GM23338 (cell line): ENCODE measurements around the gene SCGB3A1. TPM values are rescaled to one million over a fixed set of nuclear protein-coding genes. Genes with fewer than 3 reads are reported as not detected.

Experiments used
- ATAC-seq: fragments of 200-7000 bp; cut with Tn5 transposase; 3 replicates; pipeline ENCODE4 v1.9.1; 2020
- DNase-seq: peaks from one replicate; pipeline ENCODE4 v3.0.0-alpha.2; 2015; ENCODE audit warnings: low spot score
- H2AFZ ChIP-seq: fragments of 200-600 bp; sonication (generic); 2 replicates; pipeline ENCODE4 v1.8.0; 2016; ENCODE audit warnings: antibody characterized with exemption, mild to moderate bottlenecking, moderate library complexity
- H3F3A ChIP-seq: fragments of 200-600 bp; sonication (generic); replicated peaks from 2 replicates; pipeline ENCODE4 v1.8.0; 2017; ENCODE audit warnings: antibody characterized with exemption, mixed run types, low read depth
- H3K27ac ChIP-seq: fragments of 200-600 bp; sonication (generic); 2 replicates; pipeline ENCODE4 v1.6.1; 2016; ENCODE audit warnings: low read depth
- H3K27me3 ChIP-seq: fragments of 200-600 bp; sonication (generic); 2 replicates; pipeline ENCODE4 v1.8.0; 2016; ENCODE audit warnings: mild to moderate bottlenecking, mixed run types, moderate library complexity; ENCODE audit not compliant: insufficient read depth
- H3K36me3 ChIP-seq: fragments of 200-600 bp; sonication (generic); 2 replicates; pipeline ENCODE4 v1.8.0; 2016; ENCODE audit warnings: mild to moderate bottlenecking; ENCODE audit not compliant: insufficient read depth
- H3K4me1 ChIP-seq: fragments of 200-600 bp; sonication (generic); 2 replicates; pipeline ENCODE4 v1.8.0; 2016; ENCODE audit warnings: mild to moderate bottlenecking, moderate library complexity; ENCODE audit not compliant: insufficient read depth
- H3K4me2 ChIP-seq: fragments of 200-600 bp; sonication (generic); 2 replicates; pipeline ENCODE4 v1.7.1; 2017; ENCODE audit warnings: mixed run types
- H3K4me3 ChIP-seq: fragments of 200-600 bp; sonication (generic); 2 replicates; pipeline ENCODE4 v1.6.1; 2016; ENCODE audit warnings: mixed run types
- H3K79me2 ChIP-seq: fragments of 200-600 bp; sonication (generic); replicated peaks from 2 replicates; pipeline ENCODE4 v1.8.0; 2017; ENCODE audit warnings: mild to moderate bottlenecking; ENCODE audit not compliant: insufficient read depth
- H3K9me2 ChIP-seq: fragments of 200-600 bp; sonication (generic); 2 replicates; pipeline ENCODE4 v1.8.0; 2017; ENCODE audit not compliant: insufficient read depth
- H4K20me1 ChIP-seq: fragments of 200-600 bp; sonication (generic); replicated peaks from 2 replicates; pipeline ENCODE4 v1.8.0; 2017; ENCODE audit warnings: mild to moderate bottlenecking; ENCODE audit not compliant: insufficient read depth
- H3K27ac Mint-ChIP-seq: 2 replicates; pipeline ENCODE4 v1.8.0; 2020; ENCODE audit warnings: inconsistent platforms, mild to moderate bottlenecking, moderate library complexity, mixed read lengths
- H3K27me3 Mint-ChIP-seq: 3 replicates; pipeline ENCODE4 v1.8.0; 2022; ENCODE audit warnings: low read depth, mild to moderate bottlenecking, moderate library complexity, mixed read lengths, inconsistent platforms; ENCODE audit not compliant: insufficient read depth, poor library complexity
- H3K36me3 Mint-ChIP-seq: 3 replicates; pipeline ENCODE4 v1.8.0; 2021; ENCODE audit warnings: low read depth, mild to moderate bottlenecking, inconsistent platforms, moderate library complexity, mixed read lengths
- H3K4me1 Mint-ChIP-seq: 3 replicates; pipeline ENCODE4 v1.8.0; 2020; ENCODE audit warnings: mild to moderate bottlenecking, inconsistent platforms, mixed read lengths
- H3K4me3 Mint-ChIP-seq: 3 replicates; pipeline ENCODE4 v1.8.0; 2021; ENCODE audit warnings: moderate library complexity, mild to moderate bottlenecking, inconsistent platforms, mixed read lengths
- H3K9me3 Mint-ChIP-seq: 3 replicates; pipeline ENCODE4 v1.8.0; 2020; ENCODE audit warnings: moderate library complexity, mild to moderate bottlenecking, inconsistent platforms, mixed read lengths
- EZH2 ChIP-seq: fragments of 200-600 bp; sonication (generic); IDR thresholded peaks from one replicate; pipeline ENCODE4 v1.8.0; 2017; ENCODE audit warnings: antibody characterized with exemption, mild to moderate bottlenecking, low read depth; ENCODE audit not compliant: unreplicated experiment
- JUNB ChIP-seq: IDR thresholded peaks from one replicate; pipeline ENCODE4 v1.6.1; 2016; ENCODE audit warnings: antibody characterized with exemption; ENCODE audit not compliant: unreplicated experiment
- NANOG ChIP-seq: IDR thresholded peaks from 2 replicates; pipeline ENCODE4 v1.6.1; 2016; ENCODE audit warnings: antibody characterized with exemption, borderline replicate concordance
- POLR2AphosphoS5 ChIP-seq: IDR thresholded peaks from 2 replicates; pipeline ENCODE4 v1.6.1; 2016; ENCODE audit warnings: antibody characterized with exemption, low read depth
- STAT1 ChIP-seq: IDR thresholded peaks from one replicate; pipeline ENCODE4 v1.6.1; 2016; ENCODE audit warnings: antibody characterized with exemption; ENCODE audit not compliant: unreplicated experiment
- polyA plus RNA-seq: library from polyadenylated mRNA; unstranded; fragments of >200 nt; fragmentation: Nextera tagmentation; extraction: Ambion mirVana; gene quantifications from 2 replicates; pipeline ENCODE4 v1.2.1, GENCODE V29; 2016
- total RNA-seq: library from RNA; depleted of rRNA; stranded (reverse); fragments of >200 nt; shearing (Covaris generic); gene quantifications from 2 replicates; pipeline ENCODE4 v1.2.3, GENCODE V29; 2014
- TF ChIP-seq, protein P1 (sequence below): IDR thresholded peaks from 2 replicates; pipeline ENCODE4 v1.6.1; 2016; ENCODE audit warnings: antibody characterized with exemption
- TF ChIP-seq, protein P2 (sequence below), 2 experiments: fragments of 200-600 bp in 1 of 2; sonication (generic) in 1 of 2; conservative IDR thresholded peaks; 2 replicates each; pipeline versions ENCODE4 v1.5.1 to v1.6.1; 2016 to 2017; ENCODE audit warnings: antibody characterized with exemption in 2 of 2, low read depth in 2 of 2, mild to moderate bottlenecking in 2 of 2, moderate library complexity in 1 of 2
- TF ChIP-seq, protein P3 (sequence below): fragments of 250-450 bp; sonication (Bioruptor Pico); IDR thresholded peaks from 2 replicates; pipeline ENCODE4 v1.5.0; 2020; ENCODE audit warnings: mild to moderate bottlenecking, moderate library complexity
- TF ChIP-seq, protein P4 (sequence below): IDR thresholded peaks from one replicate; pipeline ENCODE4 v1.6.1; 2018; ENCODE audit warnings: antibody characterized with exemption; ENCODE audit not compliant: unreplicated experiment

Gene SCGB3A1
- total and polyA plus RNA-seq, 2 experiments from 2014 or later = not detected

DNA sequence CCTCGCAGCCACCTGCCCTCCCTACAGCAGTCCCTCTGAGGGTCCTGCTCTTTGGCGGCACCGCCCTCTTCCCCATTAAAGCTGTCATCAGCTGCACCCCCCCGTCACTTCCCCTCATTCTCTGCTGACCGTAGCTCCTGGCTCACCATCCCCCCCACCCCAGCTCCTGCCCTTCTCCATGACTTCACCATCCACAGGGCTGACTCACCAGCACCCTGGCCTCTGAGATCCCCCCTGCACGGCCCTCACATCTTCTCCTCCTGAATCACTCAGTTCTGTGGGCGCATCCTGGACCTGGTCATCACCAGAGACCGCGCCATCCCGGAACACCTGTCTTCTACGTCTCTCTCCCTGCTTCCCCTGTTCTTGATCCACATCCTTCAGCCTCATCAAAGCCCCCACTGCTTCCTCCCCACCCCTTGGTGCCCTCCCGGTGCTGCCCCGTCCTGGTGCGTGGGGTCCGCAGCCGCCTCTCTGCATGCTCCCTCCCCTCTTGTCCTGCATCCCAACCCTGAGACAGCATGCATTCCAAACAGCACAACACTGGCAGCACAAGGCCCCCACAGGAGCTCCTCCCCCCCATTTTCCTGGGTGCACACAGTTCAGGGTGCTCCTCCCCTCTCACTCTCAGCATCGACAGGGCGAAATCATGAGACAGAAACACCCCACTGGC is 45.2 kb upstream of the SCGB3A1 start:
- TF ChIP-seq NANOG = no peak
- TF ChIP-seq, protein P1, sequence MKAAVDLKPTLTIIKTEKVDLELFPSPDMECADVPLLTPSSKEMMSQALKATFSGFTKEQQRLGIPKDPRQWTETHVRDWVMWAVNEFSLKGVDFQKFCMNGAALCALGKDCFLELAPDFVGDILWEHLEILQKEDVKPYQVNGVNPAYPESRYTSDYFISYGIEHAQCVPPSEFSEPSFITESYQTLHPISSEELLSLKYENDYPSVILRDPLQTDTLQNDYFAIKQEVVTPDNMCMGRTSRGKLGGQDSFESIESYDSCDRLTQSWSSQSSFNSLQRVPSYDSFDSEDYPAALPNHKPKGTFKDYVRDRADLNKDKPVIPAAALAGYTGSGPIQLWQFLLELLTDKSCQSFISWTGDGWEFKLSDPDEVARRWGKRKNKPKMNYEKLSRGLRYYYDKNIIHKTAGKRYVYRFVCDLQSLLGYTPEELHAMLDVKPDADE = no peak
- TF ChIP-seq, protein P2, sequence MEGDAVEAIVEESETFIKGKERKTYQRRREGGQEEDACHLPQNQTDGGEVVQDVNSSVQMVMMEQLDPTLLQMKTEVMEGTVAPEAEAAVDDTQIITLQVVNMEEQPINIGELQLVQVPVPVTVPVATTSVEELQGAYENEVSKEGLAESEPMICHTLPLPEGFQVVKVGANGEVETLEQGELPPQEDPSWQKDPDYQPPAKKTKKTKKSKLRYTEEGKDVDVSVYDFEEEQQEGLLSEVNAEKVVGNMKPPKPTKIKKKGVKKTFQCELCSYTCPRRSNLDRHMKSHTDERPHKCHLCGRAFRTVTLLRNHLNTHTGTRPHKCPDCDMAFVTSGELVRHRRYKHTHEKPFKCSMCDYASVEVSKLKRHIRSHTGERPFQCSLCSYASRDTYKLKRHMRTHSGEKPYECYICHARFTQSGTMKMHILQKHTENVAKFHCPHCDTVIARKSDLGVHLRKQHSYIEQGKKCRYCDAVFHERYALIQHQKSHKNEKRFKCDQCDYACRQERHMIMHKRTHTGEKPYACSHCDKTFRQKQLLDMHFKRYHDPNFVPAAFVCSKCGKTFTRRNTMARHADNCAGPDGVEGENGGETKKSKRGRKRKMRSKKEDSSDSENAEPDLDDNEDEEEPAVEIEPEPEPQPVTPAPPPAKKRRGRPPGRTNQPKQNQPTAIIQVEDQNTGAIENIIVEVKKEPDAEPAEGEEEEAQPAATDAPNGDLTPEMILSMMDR (conservative IDR thresholded peaks at IDR 0.05; ENCODE audit: low read depth in 2 of 2) = no peak
- TF ChIP-seq EZH2 = no peak
- no peak for TF ChIP-seq STAT1
- TF ChIP-seq, protein P3, sequence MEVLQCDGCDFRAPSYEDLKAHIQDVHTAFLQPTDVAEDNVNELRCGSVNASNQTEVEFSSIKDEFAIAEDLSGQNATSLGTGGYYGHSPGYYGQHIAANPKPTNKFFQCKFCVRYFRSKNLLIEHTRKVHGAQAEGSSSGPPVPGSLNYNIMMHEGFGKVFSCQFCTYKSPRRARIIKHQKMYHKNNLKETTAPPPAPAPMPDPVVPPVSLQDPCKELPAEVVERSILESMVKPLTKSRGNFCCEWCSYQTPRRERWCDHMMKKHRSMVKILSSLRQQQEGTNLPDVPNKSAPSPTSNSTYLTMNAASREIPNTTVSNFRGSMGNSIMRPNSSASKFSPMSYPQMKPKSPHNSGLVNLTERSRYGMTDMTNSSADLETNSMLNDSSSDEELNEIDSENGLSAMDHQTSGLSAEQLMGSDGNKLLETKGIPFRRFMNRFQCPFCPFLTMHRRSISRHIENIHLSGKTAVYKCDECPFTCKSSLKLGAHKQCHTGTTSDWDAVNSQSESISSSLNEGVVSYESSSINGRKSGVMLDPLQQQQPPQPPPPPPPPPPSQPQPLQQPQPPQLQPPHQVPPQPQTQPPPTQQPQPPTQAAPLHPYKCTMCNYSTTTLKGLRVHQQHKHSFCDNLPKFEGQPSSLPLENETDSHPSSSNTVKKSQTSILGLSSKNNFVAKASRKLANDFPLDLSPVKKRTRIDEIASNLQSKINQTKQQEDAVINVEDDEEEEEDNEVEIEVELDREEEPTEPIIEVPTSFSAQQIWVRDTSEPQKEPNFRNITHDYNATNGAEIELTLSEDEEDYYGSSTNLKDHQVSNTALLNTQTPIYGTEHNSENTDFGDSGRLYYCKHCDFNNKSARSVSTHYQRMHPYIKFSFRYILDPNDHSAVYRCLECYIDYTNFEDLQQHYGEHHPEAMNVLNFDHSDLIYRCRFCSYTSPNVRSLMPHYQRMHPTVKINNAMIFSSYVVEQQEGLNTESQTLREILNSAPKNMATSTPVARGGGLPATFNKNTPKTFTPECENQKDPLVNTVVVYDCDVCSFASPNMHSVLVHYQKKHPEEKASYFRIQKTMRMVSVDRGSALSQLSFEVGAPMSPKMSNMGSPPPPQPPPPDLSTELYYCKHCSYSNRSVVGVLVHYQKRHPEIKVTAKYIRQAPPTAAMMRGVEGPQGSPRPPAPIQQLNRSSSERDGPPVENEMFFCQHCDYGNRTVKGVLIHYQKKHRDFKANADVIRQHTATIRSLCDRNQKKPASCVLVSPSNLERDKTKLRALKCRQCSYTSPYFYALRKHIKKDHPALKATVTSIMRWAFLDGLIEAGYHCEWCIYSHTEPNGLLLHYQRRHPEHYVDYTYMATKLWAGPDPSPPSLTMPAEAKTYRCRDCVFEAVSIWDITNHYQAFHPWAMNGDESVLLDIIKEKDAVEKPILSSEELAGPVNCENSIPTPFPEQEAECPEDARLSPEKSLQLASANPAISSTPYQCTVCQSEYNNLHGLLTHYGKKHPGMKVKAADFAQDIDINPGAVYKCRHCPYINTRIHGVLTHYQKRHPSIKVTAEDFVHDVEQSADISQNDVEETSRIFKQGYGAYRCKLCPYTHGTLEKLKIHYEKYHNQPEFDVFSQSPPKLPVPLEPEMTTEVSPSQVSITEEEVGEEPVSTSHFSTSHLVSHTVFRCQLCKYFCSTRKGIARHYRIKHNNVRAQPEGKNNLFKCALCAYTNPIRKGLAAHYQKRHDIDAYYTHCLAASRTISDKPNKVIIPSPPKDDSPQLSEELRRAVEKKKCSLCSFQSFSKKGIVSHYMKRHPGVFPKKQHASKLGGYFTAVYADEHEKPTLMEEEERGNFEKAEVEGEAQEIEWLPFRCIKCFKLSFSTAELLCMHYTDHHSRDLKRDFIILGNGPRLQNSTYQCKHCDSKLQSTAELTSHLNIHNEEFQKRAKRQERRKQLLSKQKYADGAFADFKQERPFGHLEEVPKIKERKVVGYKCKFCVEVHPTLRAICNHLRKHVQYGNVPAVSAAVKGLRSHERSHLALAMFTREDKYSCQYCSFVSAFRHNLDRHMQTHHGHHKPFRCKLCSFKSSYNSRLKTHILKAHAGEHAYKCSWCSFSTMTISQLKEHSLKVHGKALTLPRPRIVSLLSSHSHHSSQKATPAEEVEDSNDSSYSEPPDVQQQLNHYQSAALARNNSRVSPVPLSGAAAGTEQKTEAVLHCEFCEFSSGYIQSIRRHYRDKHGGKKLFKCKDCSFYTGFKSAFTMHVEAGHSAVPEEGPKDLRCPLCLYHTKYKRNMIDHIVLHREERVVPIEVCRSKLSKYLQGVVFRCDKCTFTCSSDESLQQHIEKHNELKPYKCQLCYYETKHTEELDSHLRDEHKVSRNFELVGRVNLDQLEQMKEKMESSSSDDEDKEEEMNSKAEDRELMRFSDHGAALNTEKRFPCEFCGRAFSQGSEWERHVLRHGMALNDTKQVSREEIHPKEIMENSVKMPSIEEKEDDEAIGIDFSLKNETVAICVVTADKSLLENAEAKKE (CRISPR knock-in tag) = no peak
- no peak for TF ChIP-seq POLR2AphosphoS5
- TF ChIP-seq, protein P4, sequence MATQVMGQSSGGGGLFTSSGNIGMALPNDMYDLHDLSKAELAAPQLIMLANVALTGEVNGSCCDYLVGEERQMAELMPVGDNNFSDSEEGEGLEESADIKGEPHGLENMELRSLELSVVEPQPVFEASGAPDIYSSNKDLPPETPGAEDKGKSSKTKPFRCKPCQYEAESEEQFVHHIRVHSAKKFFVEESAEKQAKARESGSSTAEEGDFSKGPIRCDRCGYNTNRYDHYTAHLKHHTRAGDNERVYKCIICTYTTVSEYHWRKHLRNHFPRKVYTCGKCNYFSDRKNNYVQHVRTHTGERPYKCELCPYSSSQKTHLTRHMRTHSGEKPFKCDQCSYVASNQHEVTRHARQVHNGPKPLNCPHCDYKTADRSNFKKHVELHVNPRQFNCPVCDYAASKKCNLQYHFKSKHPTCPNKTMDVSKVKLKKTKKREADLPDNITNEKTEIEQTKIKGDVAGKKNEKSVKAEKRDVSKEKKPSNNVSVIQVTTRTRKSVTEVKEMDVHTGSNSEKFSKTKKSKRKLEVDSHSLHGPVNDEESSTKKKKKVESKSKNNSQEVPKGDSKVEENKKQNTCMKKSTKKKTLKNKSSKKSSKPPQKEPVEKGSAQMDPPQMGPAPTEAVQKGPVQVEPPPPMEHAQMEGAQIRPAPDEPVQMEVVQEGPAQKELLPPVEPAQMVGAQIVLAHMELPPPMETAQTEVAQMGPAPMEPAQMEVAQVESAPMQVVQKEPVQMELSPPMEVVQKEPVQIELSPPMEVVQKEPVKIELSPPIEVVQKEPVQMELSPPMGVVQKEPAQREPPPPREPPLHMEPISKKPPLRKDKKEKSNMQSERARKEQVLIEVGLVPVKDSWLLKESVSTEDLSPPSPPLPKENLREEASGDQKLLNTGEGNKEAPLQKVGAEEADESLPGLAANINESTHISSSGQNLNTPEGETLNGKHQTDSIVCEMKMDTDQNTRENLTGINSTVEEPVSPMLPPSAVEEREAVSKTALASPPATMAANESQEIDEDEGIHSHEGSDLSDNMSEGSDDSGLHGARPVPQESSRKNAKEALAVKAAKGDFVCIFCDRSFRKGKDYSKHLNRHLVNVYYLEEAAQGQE = no peak
- no peak for TF ChIP-seq JUNB
- no peak for DNase-seq
- H3K27me3 ChIP-seq = no peaks in the 10 kb centered on the region
- Mint-ChIP-seq H3K9me3 (peaks cover 10% of the 10 kb centered on the region; the same call in 2 of the 3 replicates), H3K27ac (no peak overlapping the region), H3K36me3 (no peaks in the 10 kb centered on the region; the same call in 2 of the 3 replicates), H3K4me1 (peaks cover 11% of the 10 kb centered on the region), H3K27me3 (peaks cover 7% of the 10 kb centered on the region), H3K4me3 (no peak overlapping the region)
- H4K20me1 ChIP-seq = no peaks in the 10 kb centered on the region
- H3K4me1 ChIP-seq = no peaks in the 10 kb centered on the region
- ATAC-seq = no peak
- no peak overlapping the region for H3K4me2 ChIP-seq
- no peaks in the 10 kb centered on the region for H3F3A ChIP-seq
- H3K27ac ChIP-seq = no peak overlapping the region
- H3K4me3 ChIP-seq = no peak overlapping the region
- H2AFZ ChIP-seq = no peak overlapping the region
- no peaks in the 10 kb centered on the region for H3K9me2 ChIP-seq
- no peaks in the 10 kb centered on the region for H3K79me2 ChIP-seq
- no peaks in the 10 kb centered on the region for H3K36me3 ChIP-seq
